Activated CD8-positive, alpha-beta memory T cell treated with anti-CD3 and anti-CD28 coated beads for 1 hour (primary cell): ENCODE measurements around the gene SYT2.
"Not testable (repeated sequence)": the region's sequence is repeated elsewhere in the genome, so short reads cannot be mapped to it uniquely, and the experiment has no call there.

Source experiments
- DNase-seq, 2 donors: peaks; one replicate each; pipeline ENCODE4 v3.0.0-alpha.2; 2020; ENCODE audit warnings: low read depth in 1 of 2; ENCODE audit errors: extremely low read depth in 1 of 2

SYT2 gene

DNA sequence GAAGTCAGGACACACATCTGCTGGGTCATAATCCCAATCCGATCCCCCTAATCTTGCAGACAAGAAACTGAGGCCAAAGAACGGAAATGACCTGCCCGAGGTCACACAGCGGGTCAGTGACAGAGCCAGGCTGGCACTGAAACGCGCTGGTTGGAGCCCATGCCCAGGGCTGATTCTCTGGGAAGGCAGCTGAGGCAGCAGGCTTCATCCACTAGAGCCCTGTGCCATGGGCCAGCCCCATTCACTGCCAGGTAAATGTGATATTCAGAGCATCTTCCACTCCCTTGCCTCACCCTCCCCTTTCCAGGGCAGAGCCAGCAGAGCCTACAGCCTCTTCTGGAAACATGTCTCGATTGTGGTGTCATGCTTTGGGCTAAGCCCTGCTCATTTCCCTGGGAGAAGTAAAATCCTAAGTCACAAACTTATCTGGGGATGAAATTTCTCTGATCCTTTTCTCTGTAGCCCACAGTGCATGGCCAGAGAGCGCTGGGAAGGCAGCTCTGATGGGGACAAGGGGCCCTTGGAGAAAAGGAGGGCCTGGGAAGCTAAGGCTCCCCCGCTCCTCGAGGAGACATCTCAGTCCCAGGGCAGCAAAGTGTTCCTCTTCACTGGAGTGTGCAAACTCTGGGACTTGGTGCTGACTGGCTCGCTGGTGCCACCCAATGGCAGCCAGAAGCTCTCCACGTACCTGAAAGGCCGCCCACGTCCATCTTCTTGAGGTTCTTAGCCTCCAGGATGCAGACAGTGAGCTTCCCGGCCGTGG is 110.4 kb downstream of the SYT2 start:
- no peak for DNase-seq

DNA sequence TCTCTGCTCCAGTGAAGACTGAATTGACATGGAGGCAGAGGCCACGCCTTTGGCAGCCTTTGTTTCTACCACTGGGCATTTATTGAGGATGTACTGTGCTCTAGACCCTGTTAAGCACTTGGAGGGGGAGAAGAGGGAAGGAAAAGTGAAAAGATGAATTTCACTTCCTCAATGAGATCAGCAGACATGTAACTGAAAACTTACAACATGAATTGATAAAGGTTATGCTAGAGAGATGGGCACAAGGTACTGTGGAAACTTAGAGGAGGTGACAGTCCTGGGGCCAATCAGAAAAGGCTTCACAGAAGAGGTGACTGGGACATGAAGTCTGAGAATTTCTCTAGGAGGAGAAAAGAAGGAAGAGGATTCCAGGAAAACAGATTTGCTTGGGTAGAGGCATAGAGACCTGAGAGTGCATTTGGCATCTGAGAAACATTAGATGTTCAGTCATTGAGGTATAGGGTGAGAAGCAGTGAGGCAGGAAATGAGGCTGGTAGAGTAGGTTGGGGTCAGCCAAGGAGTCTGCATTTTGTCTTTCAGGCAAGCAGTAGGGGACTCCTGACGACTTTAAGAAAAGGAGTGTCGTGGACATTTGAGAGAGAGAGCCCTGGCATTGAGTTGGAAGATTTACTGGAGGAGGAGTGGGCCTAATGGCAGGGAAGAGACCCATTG is 113.0 kb downstream of the SYT2 start:
- DNase-seq, result no peak

DNA sequence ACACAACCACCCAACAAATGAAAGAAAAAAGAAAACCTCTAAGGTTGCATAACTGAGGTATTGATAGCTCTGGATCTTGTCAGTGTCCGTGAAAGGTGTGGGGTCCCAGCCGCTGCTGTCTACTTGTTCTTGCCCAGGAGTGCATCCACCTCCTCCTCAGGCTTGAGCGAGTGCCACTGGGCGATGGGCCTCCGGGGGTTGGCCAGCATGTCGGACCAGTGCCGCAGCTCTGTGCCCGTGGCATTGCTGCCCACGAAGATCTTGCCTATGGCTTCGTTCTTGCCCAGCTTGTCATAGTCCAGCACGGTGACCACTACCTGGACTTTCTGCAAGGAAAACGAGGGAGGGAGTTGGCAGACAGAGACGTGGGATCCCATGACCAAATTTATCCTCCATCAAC is 113.6 kb downstream of the SYT2 start:
- DNase-seq, result no peak

DNA sequence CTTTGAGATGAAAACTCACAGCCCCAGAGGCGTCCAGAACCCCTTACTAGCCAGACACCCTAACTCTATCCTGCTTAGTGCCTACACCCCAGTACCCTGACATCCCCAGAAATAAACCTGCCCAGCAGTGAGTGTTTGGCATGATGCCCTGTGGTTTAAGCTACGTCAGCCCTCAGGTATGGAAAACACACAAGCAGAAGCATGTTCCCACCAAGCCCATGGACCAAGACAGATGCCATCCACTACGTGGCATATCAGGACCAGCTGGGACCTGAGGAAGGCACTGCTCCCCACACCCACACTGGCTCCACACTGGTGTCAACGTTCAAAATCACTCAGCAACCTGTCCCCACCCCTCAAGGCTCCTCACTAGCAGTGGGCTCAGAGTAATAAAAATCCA is 116.4 kb downstream of the SYT2 start:
- DNase-seq, result no peak

DNA sequence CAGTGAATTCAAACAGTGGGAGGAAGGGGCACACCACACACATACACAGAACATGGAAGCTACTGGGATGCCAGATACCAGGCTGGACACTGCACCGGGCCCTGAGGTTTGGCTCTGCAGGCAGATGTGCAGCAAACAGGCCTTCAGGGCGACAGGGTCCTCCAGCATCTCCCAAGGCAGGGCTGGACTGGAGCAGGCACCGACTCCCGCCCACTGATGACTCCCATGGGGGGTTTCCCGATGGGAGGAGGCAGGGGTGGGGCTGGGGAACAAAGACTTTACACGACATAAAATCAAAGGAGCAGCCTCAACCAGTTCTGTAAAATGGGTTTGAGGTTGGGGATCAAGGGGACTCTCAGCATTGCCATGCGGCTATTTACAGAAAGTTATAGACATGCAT is 118.1 kb downstream of the SYT2 start:
- DNase-seq, result no peak

DNA sequence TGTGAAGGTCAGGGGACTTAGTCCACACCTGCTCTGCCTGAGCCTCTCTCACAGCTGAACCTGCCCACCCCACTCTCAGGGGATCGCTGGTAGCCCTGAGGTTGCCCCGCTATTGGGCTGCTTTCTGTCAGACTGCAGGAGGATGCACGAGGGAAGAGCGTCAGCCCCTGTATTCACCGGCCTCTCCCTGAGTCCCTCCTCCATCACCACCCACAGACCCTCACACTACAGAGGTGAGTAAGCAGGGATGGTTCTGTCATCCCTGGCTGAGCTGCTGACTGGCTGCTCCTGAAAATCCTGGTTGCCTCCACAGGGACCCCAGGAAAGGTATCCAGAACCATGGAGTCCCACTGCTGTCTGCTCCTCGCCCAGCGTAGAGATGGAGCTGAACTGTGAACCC is 118.7 kb downstream of the SYT2 start:
- no peak for DNase-seq

DNA sequence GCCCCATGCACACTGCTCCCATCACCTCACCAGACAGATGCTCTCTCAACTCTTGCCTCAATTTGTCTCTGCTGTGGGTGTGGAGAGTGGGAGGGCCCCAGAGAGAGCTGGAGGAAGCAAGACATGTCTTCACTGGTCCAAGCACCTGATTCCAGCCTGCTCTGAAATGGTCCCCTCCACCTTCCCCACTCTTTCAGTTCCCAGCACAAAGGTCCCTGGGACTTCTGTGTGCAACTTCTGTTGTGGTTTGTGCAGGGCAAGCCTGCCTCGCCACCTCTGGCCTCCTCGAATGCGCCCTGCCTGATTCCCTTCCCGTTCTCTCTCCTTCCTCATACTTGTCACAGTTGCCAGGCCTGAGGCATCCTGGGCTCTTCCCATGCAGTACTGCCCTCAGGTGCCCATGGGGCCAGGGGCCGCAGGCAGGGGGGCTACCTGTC is 119.3 kb downstream of the SYT2 start:
- DNase-seq, result no peak

DNA sequence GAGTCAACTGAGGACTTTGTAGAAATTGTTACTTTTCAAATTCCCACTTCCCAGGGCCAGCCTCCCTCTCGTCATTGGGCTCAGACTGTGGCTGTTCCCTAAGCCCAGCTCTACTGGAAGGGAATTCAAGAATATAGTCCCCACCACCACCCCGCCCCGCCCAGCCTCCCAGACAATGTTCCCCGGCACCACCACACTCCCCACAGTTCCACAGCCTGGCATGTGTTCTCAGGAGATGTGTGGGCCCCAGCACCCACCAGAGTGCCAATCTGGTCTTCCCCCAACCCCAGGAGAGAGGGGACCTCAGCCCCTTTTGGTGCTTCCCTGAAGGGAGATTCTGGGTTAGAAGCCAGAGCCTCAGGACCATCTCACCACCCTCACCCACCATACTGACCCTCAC is 120.1 kb downstream of the SYT2 start:
- no peak for DNase-seq

DNA sequence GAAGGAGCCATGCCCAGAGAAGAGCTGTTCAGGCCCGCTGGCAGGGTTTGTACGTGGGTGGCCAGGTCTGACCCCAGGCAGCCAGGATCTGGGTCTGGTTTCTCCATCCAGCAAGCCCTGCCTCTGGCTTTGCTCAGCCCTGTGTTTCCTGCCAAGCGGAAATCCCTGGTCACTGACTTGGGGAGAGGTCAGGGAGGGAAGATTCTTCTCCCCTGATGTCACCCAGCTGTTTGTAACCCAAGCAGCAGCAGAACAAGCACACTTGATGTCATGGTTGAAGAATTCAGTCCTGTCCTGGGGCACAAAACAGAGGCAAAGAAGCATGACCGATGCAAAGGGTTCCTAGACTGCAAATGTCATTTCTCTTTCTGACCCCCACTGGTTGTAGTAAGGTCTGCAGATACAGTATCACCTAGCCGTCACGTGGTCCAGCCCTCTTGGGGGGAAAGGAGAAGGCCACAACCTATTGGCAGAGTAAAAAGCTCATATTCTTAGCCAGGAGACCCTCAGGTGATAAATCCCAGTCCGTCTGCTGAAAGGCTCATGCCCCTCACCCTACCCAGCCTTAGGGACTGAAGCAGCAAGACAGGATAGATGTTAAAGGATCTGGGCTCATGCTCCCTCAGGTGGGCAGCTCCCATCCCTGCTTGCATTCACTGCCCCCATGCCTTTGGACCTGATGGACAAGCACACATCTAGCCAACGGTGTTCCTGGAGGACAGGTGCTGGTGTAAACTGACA is 120.9 kb downstream of the SYT2 start:
- no peak for DNase-seq

DNA sequence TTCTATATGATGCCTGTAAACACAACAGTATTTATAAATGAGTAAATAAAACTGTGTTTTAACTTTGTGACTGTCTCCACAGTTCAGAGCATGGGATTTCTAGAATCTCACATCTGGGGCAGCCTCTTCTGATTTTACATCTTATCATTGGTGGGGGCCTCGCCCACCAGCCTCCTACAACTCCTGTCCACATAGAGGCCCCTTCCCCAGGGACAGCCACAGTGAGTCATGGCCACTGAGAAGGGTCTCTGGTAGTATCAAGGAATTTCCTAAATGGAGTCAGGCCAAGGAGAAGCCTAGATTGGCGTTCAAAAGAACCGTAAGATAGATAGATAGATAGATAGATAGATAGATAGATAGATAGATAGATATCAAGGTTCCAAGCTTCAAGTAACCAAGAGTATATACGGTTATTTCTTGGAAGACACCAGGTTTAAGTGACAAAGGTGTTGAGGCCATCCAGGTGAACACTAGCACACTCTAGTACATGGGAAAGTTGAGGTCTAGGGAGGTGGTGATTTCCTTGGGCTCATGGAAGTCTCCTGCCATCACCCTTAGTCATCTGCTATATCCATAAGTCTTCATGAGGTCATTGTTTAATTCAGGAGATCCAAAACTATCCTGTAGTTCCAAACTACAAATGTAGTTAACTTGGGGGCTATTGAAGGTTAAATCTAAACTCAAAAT is 121.6 kb downstream of the SYT2 start:
- no peak for DNase-seq

DNA sequence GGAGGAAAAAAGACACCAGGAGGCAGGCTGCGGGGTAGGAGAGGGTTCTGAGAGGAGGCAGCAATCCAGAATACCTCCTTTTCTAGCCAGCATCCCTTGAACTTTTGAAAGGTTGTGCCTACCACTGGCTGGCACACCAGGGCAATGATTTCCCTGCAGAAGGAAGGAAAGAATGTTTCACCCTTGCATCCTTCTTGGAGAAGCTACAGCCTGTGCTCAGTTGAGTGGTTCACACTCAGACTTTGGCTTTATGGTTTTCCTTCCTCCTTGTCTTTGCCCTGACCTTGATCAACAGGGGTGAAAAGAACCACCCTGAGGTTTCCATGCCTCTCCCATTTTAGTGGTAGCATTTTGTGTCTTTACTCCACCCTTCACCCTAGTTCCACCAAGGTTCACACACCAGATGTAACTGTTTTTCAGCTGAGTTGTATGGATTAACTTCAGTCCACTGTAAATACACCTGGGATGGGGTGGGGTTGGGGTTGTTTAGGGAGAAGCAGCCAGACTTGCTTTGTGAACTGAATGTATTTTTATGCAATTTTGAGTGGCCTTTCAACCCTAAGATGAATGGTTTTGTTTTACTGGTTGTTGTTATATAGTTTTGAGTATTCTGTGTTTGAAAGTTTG is 122.3 kb downstream of the SYT2 start:
- DNase-seq, result no peak

DNA sequence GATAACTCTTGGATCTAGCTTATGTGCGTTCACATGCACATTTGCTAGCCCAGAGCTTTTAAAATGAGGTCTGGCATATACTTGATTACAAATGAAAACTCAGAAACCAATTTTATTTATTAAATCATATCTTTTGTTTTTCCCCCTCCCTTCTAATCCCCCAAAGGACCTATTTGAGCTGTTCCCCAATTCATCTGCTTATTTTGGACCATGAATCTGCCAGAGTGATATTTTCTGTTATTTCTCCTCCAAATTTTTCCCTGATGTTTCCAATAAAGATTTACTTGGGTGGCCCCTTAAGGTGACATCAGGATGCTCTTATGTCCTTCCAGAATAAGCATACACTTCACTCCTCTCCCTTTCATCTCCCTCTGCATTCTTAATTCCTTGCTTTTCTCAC is 123.4 kb downstream of the SYT2 start:
- DNase-seq, result no peak

DNA sequence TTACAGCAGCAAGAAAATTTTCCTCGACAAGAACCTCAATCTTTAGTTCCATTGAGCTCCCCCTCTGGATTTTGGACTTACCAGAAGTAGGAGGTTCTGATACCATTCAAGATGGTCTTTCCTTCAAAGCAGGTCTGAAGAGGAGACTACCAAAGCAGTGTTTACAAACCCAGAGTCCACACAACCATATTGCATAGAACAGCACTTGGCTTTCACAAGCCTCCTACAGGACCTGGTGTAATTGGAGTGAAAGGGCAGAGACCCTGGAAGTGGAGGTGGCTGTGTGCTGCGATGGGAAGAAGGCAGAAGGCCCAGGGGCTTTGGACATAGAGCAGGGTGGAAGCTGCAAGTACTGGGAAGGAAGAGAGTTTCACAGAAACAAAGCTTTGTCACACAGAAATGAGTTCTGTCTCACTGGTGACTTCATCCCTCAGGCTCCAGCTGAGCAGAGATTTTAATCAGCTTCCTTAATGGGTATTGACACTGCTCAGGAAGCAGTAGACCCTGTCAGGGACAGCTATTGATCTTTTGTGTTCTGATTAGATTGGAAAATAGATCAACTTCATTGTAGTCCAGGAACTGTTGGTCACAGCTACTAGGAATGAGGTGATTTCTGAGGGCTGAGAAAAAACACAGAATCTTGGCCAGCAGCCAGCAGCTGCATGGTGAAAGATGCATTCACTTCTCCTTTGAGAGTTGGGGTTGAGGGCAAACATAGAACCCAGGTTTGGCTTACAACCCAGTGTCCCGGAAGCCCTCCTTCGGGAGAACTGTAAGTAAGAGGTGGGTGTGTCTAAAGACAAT is 124.0 kb downstream of the SYT2 start:
- DNase-seq, result no peak

DNA sequence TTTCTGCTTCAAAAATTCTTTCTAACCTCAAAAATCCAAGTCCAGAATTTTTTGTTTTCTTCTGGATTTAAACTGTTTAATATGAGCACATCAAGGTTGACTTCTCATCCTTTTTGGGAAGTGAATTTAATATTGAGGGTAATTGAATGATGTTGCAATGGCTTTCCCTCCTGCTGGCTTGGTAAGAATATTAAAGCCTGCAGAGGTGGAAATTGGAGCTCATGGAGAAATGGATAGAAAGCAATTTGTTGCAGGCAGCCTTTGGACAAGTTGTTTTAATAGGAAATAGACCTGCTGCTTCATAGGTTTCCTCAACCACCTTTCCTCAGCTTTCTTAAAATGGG is 124.7 kb downstream of the SYT2 start:
- DNase-seq, result no peak

DNA sequence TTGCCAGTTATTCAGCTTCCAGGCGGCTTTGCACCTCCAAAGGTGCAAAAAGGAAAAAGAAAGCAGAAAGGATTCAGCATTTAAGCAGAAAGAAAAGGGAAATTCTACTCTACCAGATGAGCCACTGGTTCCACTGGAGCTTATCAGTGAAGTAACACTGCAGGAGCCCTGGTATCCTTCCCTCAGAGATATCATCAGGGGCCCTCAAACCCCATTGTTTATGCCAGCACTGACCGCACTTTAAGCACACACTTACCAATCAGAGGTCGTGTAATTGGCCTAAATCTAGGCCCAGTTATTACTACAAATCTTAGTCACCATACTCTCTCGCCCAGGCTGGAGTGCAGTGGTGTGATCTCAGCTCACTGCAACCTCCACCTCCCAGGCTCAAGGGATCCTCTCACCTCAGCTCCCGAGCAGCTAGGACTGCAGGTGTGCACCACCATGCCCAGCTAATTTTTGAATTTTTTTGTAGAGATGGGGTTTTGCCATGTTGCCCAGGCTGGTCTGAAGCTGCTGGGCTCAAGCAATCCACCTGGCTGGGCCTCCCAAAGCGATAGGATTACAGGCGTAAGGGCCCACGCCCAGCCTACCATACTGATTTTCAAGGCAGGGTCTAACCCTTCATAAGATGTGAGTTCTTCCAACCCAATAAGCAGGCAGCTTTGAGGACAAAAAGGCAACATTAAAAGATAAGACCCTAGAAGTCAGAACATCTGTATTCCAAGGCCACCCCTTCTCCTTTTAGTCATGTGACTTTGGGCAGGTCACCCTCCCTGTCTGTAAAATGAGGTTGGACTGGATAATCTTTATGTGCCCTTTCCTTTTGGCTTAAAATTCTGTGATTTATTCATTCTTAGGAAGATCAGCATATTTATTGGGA is 125.3 kb downstream of the SYT2 start:
- no peak for DNase-seq

DNA sequence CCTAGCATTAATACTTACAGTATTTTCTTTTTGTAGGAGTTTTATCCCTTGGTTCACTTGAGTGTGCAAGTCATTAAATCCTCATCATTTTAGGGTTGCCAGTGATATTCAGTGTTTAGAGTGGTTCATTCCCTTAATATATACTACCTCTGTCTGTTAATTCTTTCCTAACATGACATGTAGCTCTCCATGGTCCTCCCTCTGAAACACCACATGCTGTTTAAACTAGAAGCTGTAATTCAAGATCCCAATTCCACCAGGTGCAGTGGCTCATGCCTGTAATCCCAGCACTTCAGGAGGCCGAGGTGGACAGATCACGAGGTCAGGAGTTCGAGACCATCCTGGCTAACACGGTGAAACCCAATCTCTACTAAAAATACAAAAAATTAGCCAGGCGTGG is 127.9 kb downstream of the SYT2 start:
- not testable (repeated sequence) for DNase-seq

DNA sequence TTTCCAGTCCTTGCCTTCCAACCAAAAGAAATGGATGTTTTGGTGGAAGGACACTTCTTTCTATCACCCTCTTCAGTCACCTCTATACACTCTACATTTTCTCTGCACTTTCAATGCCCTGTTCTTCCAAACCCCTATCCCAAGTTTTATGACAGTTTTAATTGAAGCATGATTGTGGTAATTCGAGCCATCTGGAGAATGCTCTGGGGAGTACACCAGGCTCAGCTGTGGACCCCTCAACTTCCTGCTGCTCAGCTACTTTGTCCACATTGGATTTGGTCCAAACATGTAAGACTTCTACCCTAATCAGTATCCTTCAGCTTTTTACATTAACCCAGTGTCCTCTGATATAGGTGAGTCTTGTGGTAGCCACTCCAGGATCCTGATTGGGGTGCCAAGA is 129.6 kb downstream of the SYT2 start:
- DNase-seq, result no peak

DNA sequence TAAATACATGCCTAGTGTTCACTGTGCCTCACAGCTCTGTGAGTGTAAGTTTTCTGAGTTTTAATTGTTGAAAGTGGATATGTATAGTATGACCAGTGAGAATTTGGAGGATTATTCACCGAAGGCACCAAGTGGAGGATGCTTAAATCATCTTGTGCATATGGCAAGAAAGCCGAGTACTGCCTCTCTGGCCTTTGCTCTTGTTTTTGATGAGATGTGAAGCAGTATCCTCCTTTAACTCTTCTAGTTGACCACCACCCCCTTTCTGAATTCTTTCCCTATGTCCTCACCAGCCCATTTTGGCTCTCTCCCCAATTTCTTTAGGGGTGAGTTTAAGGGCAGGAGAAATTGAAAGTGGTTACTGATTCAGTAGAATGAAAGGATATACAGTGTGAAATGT is 130.4 kb downstream of the SYT2 start:
- no peak for DNase-seq

DNA sequence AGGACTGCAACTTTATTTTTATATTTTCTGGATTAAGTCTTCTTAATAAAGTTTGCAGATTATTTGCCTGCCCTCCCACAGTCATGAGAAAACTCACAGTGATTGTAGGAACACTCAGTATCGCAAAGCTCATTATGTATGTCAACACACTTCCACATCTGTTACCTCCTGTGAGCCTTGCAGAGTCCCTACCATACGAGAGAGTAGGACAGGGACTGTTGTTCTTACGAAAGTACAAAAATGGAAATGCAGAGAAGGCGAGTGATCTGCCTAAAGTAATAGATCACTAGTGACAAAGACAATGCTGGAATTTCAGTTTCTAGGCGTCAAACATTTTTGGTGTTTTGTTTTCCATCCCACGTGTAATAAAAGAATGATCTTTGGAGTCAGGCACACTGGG is 131.7 kb downstream of the SYT2 start:
- no peak for DNase-seq
